Chondrocyte (in vitro differentiated cells): ENCODE measurements around the gene FAM171A1. TPM values are rescaled to one million over a fixed set of nuclear protein-coding genes. Genes with fewer than 3 reads are reported as not detected.
"Not testable (repeated sequence)": the region's sequence is repeated elsewhere in the genome, so short reads cannot be mapped to it uniquely, and the experiment has no call there.

ENCODE experiments used
- DNase-seq: peaks from one replicate; pipeline ENCODE4 v3.0.0; 2021; ENCODE audit warnings: mixed read lengths, low spot score
- H3K27ac Mint-ChIP-seq: one replicate; pipeline ENCODE4 v1.8.0; 2021; ENCODE audit warnings: mild to moderate bottlenecking, moderate library complexity, mixed read lengths; ENCODE audit not compliant: unreplicated experiment
- H3K27me3 Mint-ChIP-seq: 2 replicates; pipeline ENCODE4 v1.8.0; 2021; ENCODE audit warnings: low read depth, mixed read lengths
- H3K36me3 Mint-ChIP-seq: 2 replicates; pipeline ENCODE4 v1.8.0; 2021; ENCODE audit warnings: low read depth, mixed read lengths
- H3K4me1 Mint-ChIP-seq: 2 replicates; pipeline ENCODE4 v1.8.0; 2021; ENCODE audit warnings: low read depth, mild to moderate bottlenecking, mixed read lengths
- H3K4me3 Mint-ChIP-seq: one replicate; pipeline ENCODE4 v1.8.0; 2021; ENCODE audit warnings: mild to moderate bottlenecking, moderate library complexity, mixed read lengths; ENCODE audit not compliant: unreplicated experiment
- H3K9me3 Mint-ChIP-seq: 2 replicates; pipeline ENCODE4 v1.8.0; 2021; ENCODE audit warnings: low read depth, mixed read lengths
- CTCF ChIP-seq: fragments of 200-600 bp; sonication (generic); IDR thresholded peaks from 2 replicates; pipeline ENCODE4 v1.5.0; 2021; ENCODE audit warnings: antibody characterized with exemption, mild to moderate bottlenecking, moderate library complexity
- total RNA-seq: library from RNA; stranded (reverse); gene quantifications from 3 replicates; pipeline ENCODE4 v1.2.1, GENCODE V29; 2021

FAM171A1 gene
- total RNA-seq, 1 donor from 2014 or later, result 40.9 TPM

- no peaks in the 10 kb centered on the region for H3K36me3 Mint-ChIP-seq
- H3K4me3 Mint-ChIP-seq, result no peak overlapping the region
- no peak overlapping the region for H3K27ac Mint-ChIP-seq
- peaks cover 7% of the 10 kb centered on the region for H3K4me1 Mint-ChIP-seq
- H3K27me3 Mint-ChIP-seq, result no peaks in the 10 kb centered on the region
- H3K9me3 Mint-ChIP-seq, result no peaks in the 10 kb centered on the region
- no peak for DNase-seq
- no peak for TF ChIP-seq CTCF
Measured at GRCh38 chr10:15344876-15345285, 26.2 kb downstream of the FAM171A1 start.

- Mint-ChIP-seq H3K4me1 (peaks cover 7% of the 10 kb centered on the region), H3K9me3 (no peaks in the 10 kb centered on the region), H3K27ac (no peak overlapping the region), H3K27me3 (no peaks in the 10 kb centered on the region), H3K4me3 (no peak overlapping the region), H3K36me3 (no peaks in the 10 kb centered on the region)
- DNase-seq, result no peak
- no peak for TF ChIP-seq CTCF
Measured at GRCh38 chr10:15344256-15344875, 26.7 kb downstream of the FAM171A1 start.

GRCh38 chr10:15342970-15343369, 28.1 kb downstream of the FAM171A1 start:
- DNase-seq, result no peak
- H3K27me3 Mint-ChIP-seq, result no peaks in the 10 kb centered on the region
- H3K4me1 Mint-ChIP-seq, result peaks cover 7% of the 10 kb centered on the region
- no peak overlapping the region for H3K27ac Mint-ChIP-seq
- H3K36me3 Mint-ChIP-seq, result no peaks in the 10 kb centered on the region
- no peaks in the 10 kb centered on the region for H3K9me3 Mint-ChIP-seq
- H3K4me3 Mint-ChIP-seq, result no peak overlapping the region
- TF ChIP-seq CTCF, result no peak

- no peak for DNase-seq
- Mint-ChIP-seq H3K9me3 (no peaks in the 10 kb centered on the region), H3K4me3 (no peak overlapping the region), H3K27ac (no peak overlapping the region), H3K4me1 (peaks cover 7% of the 10 kb centered on the region), H3K36me3 (no peaks in the 10 kb centered on the region), H3K27me3 (no peaks in the 10 kb centered on the region)
- TF ChIP-seq CTCF, result no peak
Measured at GRCh38 chr10:15341502-15342128, 29.5 kb downstream of the FAM171A1 start.

GRCh38 chr10:15339892-15340291, 31.2 kb downstream of the FAM171A1 start:
- Mint-ChIP-seq H3K4me3 (no peak overlapping the region), H3K9me3 (no peaks in the 10 kb centered on the region), H3K27me3 (no peaks in the 10 kb centered on the region), H3K27ac (no peak overlapping the region), H3K36me3 (no peaks in the 10 kb centered on the region), H3K4me1 (peaks cover 12% of the 10 kb centered on the region)
- no peak for TF ChIP-seq CTCF
- no peak for DNase-seq

GRCh38 chr10:15337441-15337923, 33.6 kb downstream of the FAM171A1 start:
- not testable (repeated sequence) for H3K36me3 Mint-ChIP-seq, H3K27ac Mint-ChIP-seq, H3K4me3 Mint-ChIP-seq, H3K27me3 Mint-ChIP-seq, H3K9me3 Mint-ChIP-seq, DNase-seq
- peaks cover 14% of the 10 kb centered on the region for H3K4me1 Mint-ChIP-seq
